ENCODE measurements around the gene TMIGD1. TPM values are rescaled to one million over a fixed set of nuclear protein-coding genes. Genes with fewer than 3 reads are reported as not detected.
"Not testable (repeated sequence)": the region's sequence is repeated elsewhere in the genome, so short reads cannot be mapped to it uniquely, and the experiment has no call there.

Gene TMIGD1
- polyA plus RNA-seq, 1 of the 3 experiments (the other 2 are of a cell fraction) = not detected

GRCh38 chr17:30344283-30345088, 10.6 kb upstream of the TMIGD1 start:
- Histone ChIP-seq H4K20me1 (ENCODE audit: insufficient read depth) (no peaks in the 10 kb centered on the region), H3K4me3 (ENCODE audit: low read depth in 2 of 2, low read length in 1 of 2) (no peak overlapping the region), H3F3A (replicated peaks; ENCODE audit: insufficient read depth) (peaks cover 7% of the 10 kb centered on the region), H3K79me2 (ENCODE audit: insufficient read depth) (no peaks in the 10 kb centered on the region), H3K4me2 (no peak overlapping the region), H2AFZ (ENCODE audit: low read depth) (no peak overlapping the region), H3K4me1 (ENCODE audit: control insufficient read depth in 1 of 2, insufficient read depth in 2 of 2, low read depth in 1 of 2, low read length in 1 of 2) (peaks cover 8 to 16% of the 10 kb centered on the region in 2 experiments; a peak in 2 of 4 replicates), H3K27me3 (ENCODE audit: insufficient read depth) (no peaks in the 10 kb centered on the region), H3K9ac (no peak overlapping the region), H3K9me3 (no peaks in the 10 kb centered on the region), H3K36me3 (replicated peaks in 1 of 2; ENCODE audit: control insufficient read depth in 1 of 2, insufficient read depth in 2 of 2, low read length in 1 of 2) (no peaks in the 10 kb centered on the region), H3K9me2 (no peaks in the 10 kb centered on the region), H3K27ac (ENCODE audit: low read depth in 2 of 2, low read length in 1 of 2) (peak overlapping the region in 1 of 2 experiments; percentile 34; a peak in 1 of 4 replicates)
- TF ChIP-seq EZH2phosphoT487 (IDR thresholded peaks at IDR 0.05; ENCODE audit: borderline replicate concordance, low read depth) = no peak
- no peak for TF ChIP-seq ZBTB33 (IDR thresholded peaks at IDR 0.05; ENCODE audit: borderline replicate concordance, low read depth)
- TF ChIP-seq ELF1 (IDR thresholded peaks at IDR 0.05) = no peak
- TF ChIP-seq CTCF (IDR thresholded peaks at IDR 0.05) = no peak
- WGBS (ENCODE audit: low lambda C conversion rate) = 48% methylated on average over 8 of the region's 9 CpGs
- DNase-seq = peak; percentile 25
- POLR2A ChIA-PET = interaction anchor here (0.5 kb wide), 1 partner anchor 219 kb away, joined by 3 read pairs; no protein-coding TSS in a partner anchor
- CTCF ChIA-PET = interaction anchor here (0.6 to 1.2 kb wide), 3 partner anchors 8 to 33 kb away, joined by 3 read pairs; no protein-coding TSS in a partner anchor

GRCh38 chr17:30343796-30344195, 9.9 kb upstream of the TMIGD1 start:
- H4K20me1 ChIP-seq (ENCODE audit: insufficient read depth) = no peaks in the 10 kb centered on the region
- peaks cover 8 to 16% of the 10 kb centered on the region in 2 experiments; a peak in 2 of 4 replicates for H3K4me1 ChIP-seq (ENCODE audit: control insufficient read depth in 1 of 2, insufficient read depth in 2 of 2, low read depth in 1 of 2, low read length in 1 of 2)
- H3K9ac ChIP-seq = no peak overlapping the region
- H2AFZ ChIP-seq (ENCODE audit: low read depth) = no peak overlapping the region
- H3K27me3 ChIP-seq (ENCODE audit: insufficient read depth) = no peaks in the 10 kb centered on the region
- no peak overlapping the region; a peak in 1 of 4 replicates for H3K27ac ChIP-seq (ENCODE audit: low read depth in 2 of 2, low read length in 1 of 2)
- H3K4me2 ChIP-seq = no peak overlapping the region
- DNase-seq = no peak
- no peaks in the 10 kb centered on the region for H3K36me3 ChIP-seq (replicated peaks in 1 of 2; ENCODE audit: control insufficient read depth in 1 of 2, insufficient read depth in 2 of 2, low read length in 1 of 2)
- POLR2A ChIA-PET = interaction anchor here (0.5 kb wide), 1 partner anchor 219 kb away, joined by 3 read pairs; no protein-coding TSS in a partner anchor
- H3K79me2 ChIP-seq (ENCODE audit: insufficient read depth) = no peaks in the 10 kb centered on the region
- TF ChIP-seq FOSL2 (IDR thresholded peaks at IDR 0.05; ENCODE audit: borderline replicate concordance, low read depth) = no peak
- TF ChIP-seq SMC3 (IDR thresholded peaks at IDR 0.05; ENCODE audit: low read depth, low read length) = no peak
- no peak for TF ChIP-seq FOXM1 (IDR thresholded peaks at IDR 0.05; ENCODE audit: low read depth)
- no peak for TF ChIP-seq RCOR1 (IDR thresholded peaks at IDR 0.05; ENCODE audit: low read length)
- no peak for TF ChIP-seq ZBTB33 (IDR thresholded peaks at IDR 0.05; ENCODE audit: borderline replicate concordance, low read depth)
- no peak for TF ChIP-seq ELF1 (IDR thresholded peaks at IDR 0.05)
- no peak for TF ChIP-seq MXI1 (IDR thresholded peaks at IDR 0.05; ENCODE audit: low read depth, low read length)
- no peaks in the 10 kb centered on the region for H3K9me3 ChIP-seq
- H3K4me3 ChIP-seq (ENCODE audit: low read depth in 2 of 2, low read length in 1 of 2) = no peak overlapping the region
- 85% methylated on average over 4 of the region's 4 CpGs for WGBS (ENCODE audit: low lambda C conversion rate)
- peaks cover 7% of the 10 kb centered on the region for H3F3A ChIP-seq (replicated peaks; ENCODE audit: insufficient read depth)
- H3K9me2 ChIP-seq = no peaks in the 10 kb centered on the region
- CTCF ChIA-PET = interaction anchor here (1.2 kb wide), 1 partner anchor 34 kb away, joined by 3 read pairs; no protein-coding TSS in a partner anchor

GRCh38 chr17:30343244-30343643, 9.4 kb upstream of the TMIGD1 start:
- not testable (repeated sequence) for H4K20me1 ChIP-seq (ENCODE audit: insufficient read depth)

More at GRCh38 chr17:30343244-30343643, 9.4 kb upstream of the TMIGD1 start:
- H3K79me2 ChIP-seq (ENCODE audit: insufficient read depth); H2AFZ ChIP-seq (ENCODE audit: low read depth); H3K9me3 ChIP-seq; DNase-seq; H3F3A ChIP-seq (replicated peaks; ENCODE audit: insufficient read depth); H3K4me2 ChIP-seq; POLR2A ChIA-PET; H3K9ac ChIP-seq; H3K27ac ChIP-seq (ENCODE audit: low read depth in 2 of 2, low read length in 1 of 2); H3K36me3 ChIP-seq (replicated peaks in 1 of 2; ENCODE audit: control insufficient read depth in 1 of 2, insufficient read depth in 2 of 2, low read length in 1 of 2); H3K9me2 ChIP-seq; H3K27me3 ChIP-seq (ENCODE audit: insufficient read depth); H3K4me3 ChIP-seq (ENCODE audit: low read depth in 2 of 2, low read length in 1 of 2): not testable (repeated sequence)
- peaks cover 8 to 16% of the 10 kb centered on the region in 2 experiments; a peak in 2 of 4 replicates for H3K4me1 ChIP-seq (ENCODE audit: control insufficient read depth in 1 of 2, insufficient read depth in 2 of 2, low read depth in 1 of 2, low read length in 1 of 2)
- CTCF ChIA-PET = interaction anchor here (1.2 kb wide), 1 partner anchor 34 kb away, joined by 3 read pairs; no protein-coding TSS in a partner anchor
- 87% methylated on average over 3 of the region's 3 CpGs for WGBS (ENCODE audit: low lambda C conversion rate)
